ENCODE results near the gene DGAT2. TPM values are rescaled to one million over a fixed set of nuclear protein-coding genes. Genes with fewer than 3 reads are reported as not detected.

Gene DGAT2
- total RNA-seq, 1 donor from 2014 or later: 2.7 TPM

- H3K36me3 ChIP-seq (ENCODE audit: control insufficient read depth, insufficient read depth, low read length): no peaks in the 10 kb centered on the region
- H3K4me3 ChIP-seq (ENCODE audit: low read depth, low read length): no peak overlapping the region
- no peak for DNase-seq (ENCODE audit: low read depth)
- no peaks in the 10 kb centered on the region for H3K27me3 ChIP-seq (ENCODE audit: control insufficient read depth, insufficient read depth, low read length)
- TF ChIP-seq CTCF (IDR thresholded peaks at IDR 0.05; ENCODE audit: insufficient read depth, low read length, poor library complexity, severe bottlenecking): no peak
Observed at GRCh38 chr11:75762158-75762557, 6.4 kb upstream of the DGAT2 start.

- Histone ChIP-seq H3K36me3 (ENCODE audit: control insufficient read depth, insufficient read depth, low read length) (no peaks in the 10 kb centered on the region), H3K4me3 (ENCODE audit: low read depth, low read length) (no peak overlapping the region), H3K27me3 (ENCODE audit: control insufficient read depth, insufficient read depth, low read length) (peaks cover 1% of the 10 kb centered on the region)
- no peak for DNase-seq (ENCODE audit: low read depth)
- no peak for TF ChIP-seq CTCF (IDR thresholded peaks at IDR 0.05; ENCODE audit: insufficient read depth, low read length, poor library complexity, severe bottlenecking)
Observed at GRCh38 chr11:75762885-75763284, 5.7 kb upstream of the DGAT2 start.

GRCh38 chr11:75763846-75764245 is 4.7 kb upstream of the DGAT2 start:
- TF ChIP-seq CTCF (IDR thresholded peaks at IDR 0.05; ENCODE audit: insufficient read depth, low read length, poor library complexity, severe bottlenecking): no peak
- peaks cover 11% of the 10 kb centered on the region for H3K27me3 ChIP-seq (ENCODE audit: control insufficient read depth, insufficient read depth, low read length)
- no peak overlapping the region for H3K4me3 ChIP-seq (ENCODE audit: low read depth, low read length)

GRCh38 chr11:75765116-75765515 is 3.5 kb upstream of the DGAT2 start:
- Histone ChIP-seq H3K36me3 (ENCODE audit: control insufficient read depth, insufficient read depth, low read length) (no peaks in the 10 kb centered on the region), H3K4me3 (ENCODE audit: low read depth, low read length) (no peak overlapping the region), H3K27me3 (ENCODE audit: control insufficient read depth, insufficient read depth, low read length) (peaks cover 22% of the 10 kb centered on the region)
- no peak for DNase-seq (ENCODE audit: low read depth)
- no peak for TF ChIP-seq CTCF (IDR thresholded peaks at IDR 0.05; ENCODE audit: insufficient read depth, low read length, poor library complexity, severe bottlenecking)

More at GRCh38 chr11:75763846-75764245, 4.7 kb upstream of the DGAT2 start:
- H3K36me3 ChIP-seq (ENCODE audit: control insufficient read depth, insufficient read depth, low read length): no peaks in the 10 kb centered on the region
- DNase-seq (ENCODE audit: low read depth): no peak

- Histone ChIP-seq H3K4me3 (ENCODE audit: low read depth, low read length) (no peak overlapping the region), H3K27me3 (ENCODE audit: control insufficient read depth, insufficient read depth, low read length) (peaks cover 25% of the 10 kb centered on the region), H3K36me3 (ENCODE audit: control insufficient read depth, insufficient read depth, low read length) (no peaks in the 10 kb centered on the region)
- TF ChIP-seq CTCF (IDR thresholded peaks at IDR 0.05; ENCODE audit: insufficient read depth, low read length, poor library complexity, severe bottlenecking): no peak
- no peak for DNase-seq (ENCODE audit: low read depth)
Observed at GRCh38 chr11:75766443-75767227, 1.9 kb upstream of the DGAT2 start.

- no peaks in the 10 kb centered on the region for H3K36me3 ChIP-seq (ENCODE audit: control insufficient read depth, insufficient read depth, low read length)
- no peak for TF ChIP-seq CTCF (IDR thresholded peaks at IDR 0.05; ENCODE audit: insufficient read depth, low read length, poor library complexity, severe bottlenecking)
- no peak overlapping the region for H3K4me3 ChIP-seq (ENCODE audit: low read depth, low read length)
- peaks cover 25% of the 10 kb centered on the region for H3K27me3 ChIP-seq (ENCODE audit: control insufficient read depth, insufficient read depth, low read length)
- no peak for DNase-seq (ENCODE audit: low read depth)
Observed at GRCh38 chr11:75767228-75767572, 1.4 kb upstream of the DGAT2 start.
